DMS53 treated with DMSO at 0.1 percent for 48 hours (cell line): ENCODE data around the gene TMEM161A.
"Not testable (repeated sequence)": the region's sequence is repeated elsewhere in the genome, so short reads cannot be mapped to it uniquely, and the experiment has no call there.

Source experiments
- DNase-seq: peaks from one replicate; lab custom pipeline; 2025; ENCODE audit not compliant: unreplicated experiment; lab: John Stamatoyannopoulos, UW

The TMEM161A gene

DNA sequence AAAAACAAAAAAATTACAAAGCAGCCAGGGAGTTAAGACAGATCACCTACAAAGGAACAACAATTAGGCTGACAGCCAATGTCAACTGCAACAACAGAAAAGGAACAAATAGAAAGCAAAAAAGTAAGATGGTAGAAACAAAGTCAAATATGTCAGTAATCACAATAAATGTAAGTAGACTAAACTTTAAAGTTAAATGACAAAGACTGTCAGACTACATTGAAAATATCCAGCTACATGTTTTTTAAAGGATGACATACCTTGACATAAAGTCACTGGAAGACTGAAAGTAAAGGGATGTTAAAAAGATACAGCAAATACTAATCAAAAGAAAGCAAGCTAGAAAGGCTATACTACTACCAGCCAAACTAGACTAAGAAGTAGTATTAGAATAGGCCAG is 14.9 kb downstream of the TMEM161A start:
- no peak for DNase-seq

- no peak for DNase-seq
Measured at GRCh38 chr19:19122902-19123301, 15.4 kb downstream of the TMEM161A start.

- no peak for DNase-seq
Measured at GRCh38 chr19:19121371-19121770, 16.9 kb downstream of the TMEM161A start.

GRCh38 chr19:19120308-19121231 is 17.7 kb downstream of the TMEM161A start:
- DNase-seq: no peak

- no peak for DNase-seq
Measured at GRCh38 chr19:19119325-19120237, 18.7 kb downstream of the TMEM161A start.

- DNase-seq: no peak
Measured at GRCh38 chr19:19115954-19116353, 22.3 kb downstream of the TMEM161A start.

DNA sequence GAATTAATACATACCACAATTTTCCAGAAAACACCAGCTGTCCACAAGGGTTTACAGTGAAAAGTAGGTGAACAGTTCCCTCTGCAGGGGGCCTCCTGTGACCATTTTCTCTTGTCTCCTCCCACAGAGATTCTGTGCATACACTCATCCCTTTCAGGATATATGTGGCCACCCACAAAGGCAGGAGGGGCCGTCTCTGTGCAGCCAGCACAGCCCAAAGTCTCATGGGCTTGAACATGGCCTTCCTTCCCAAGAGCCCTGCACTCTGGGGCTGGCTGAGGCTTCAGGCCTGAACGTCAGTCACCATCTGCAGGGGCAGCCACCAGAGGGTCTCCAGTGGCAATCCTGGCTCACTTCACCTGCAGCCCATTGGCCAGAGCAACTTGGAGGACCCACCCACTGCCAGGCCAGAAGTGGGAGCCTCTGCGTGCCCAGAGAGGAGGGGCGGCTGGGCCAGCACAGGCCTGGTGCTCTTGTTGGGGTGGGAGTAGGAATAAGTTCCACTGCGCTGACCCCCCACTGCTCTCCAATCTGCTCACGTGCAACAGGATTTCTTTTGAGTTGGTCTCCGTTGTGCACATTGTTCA is 25.1 kb downstream of the TMEM161A start:
- DNase-seq: peak; percentile 7

DNA sequence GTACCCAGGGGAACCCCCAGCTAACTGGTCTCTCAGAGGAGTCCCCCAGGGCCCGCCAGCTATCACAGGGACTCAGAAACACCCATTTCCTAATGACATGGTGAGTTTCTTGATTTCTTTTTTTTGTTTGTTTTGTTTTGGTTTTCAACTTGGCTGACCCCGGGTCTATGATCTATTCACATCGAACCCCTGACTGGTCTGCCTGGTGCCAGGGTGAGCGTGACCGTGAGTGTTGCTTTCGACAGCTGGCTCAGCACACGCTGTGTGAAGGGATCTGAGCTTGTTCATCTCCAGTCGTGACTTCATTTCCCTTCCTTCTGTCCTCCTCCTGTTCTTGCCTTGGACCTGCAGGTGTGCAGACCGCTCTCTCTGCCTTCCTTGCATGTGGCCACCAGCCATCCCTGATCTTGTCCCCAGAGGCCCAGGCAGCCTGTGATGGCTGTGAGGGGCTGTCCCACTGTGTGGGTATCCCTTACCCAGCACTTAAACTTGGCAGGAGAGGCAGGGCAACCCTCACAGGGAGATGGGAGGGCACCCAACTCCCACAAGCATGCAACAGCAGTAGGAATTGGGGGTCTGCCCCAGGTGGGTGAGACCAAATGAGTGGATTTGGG is 26.2 kb downstream of the TMEM161A start:
- DNase-seq: no peak

GRCh38 chr19:19111136-19111835 is 27.0 kb downstream of the TMEM161A start:
- no peak for DNase-seq

DNA sequence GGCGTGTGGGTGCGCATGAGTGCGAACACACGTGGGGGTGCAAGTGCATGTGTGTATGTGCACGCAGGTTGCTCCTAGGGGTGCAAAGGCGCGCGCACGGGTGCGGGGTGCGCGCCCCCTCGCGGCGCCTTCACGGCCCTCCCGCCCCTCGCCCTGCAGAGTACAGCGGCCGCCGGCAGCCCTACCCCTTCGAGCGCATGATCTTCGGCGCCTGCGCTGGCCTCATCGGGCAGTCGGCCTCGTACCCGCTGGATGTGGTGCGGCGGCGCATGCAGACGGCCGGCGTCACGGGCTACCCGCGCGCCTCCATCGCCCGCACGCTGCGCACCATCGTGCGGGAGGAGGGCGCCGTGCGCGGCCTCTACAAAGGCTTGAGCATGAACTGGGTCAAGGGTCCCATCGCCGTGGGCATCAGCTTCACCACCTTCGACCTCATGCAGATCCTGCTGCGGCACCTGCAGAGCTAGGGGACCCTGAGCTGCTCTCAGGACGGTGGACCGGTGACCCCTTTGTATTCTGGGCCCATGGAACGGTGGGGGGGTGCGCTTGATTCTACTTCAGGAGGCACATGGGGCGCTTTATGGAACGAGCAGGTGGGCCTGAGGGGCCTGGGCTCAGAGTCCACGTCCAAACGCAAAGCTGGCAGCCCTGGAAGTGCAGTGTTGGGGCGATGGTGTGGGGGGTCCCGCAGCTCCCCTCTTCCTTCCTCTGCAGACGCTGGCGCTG is 27.7 kb downstream of the TMEM161A start:
- DNase-seq: peak; percentile 28

GRCh38 chr19:19109601-19110000 is 28.7 kb downstream of the TMEM161A start:
- DNase-seq: no peak

DNA sequence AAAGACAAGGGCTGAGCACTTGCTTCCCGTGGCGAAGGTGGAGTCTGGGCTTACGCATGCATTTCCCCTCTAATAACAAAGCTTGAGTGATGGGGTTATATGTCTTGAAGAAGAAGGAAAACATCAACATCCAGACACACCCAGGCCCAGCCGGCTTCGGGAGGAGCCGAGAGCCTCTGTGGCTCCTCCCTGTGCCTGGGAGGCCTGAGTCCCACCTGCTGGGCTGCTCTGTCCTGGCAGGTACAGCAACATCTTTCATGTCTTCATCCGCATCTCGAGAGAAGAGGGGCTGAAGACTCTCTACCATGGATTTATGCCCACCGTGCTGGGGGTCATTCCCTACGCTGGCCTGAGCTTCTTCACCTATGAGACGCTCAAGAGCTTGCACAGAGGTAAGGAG is 30.6 kb downstream of the TMEM161A start:
- DNase-seq: no peak

GRCh38 chr19:19106938-19107337 is 31.3 kb downstream of the TMEM161A start:
- not testable (repeated sequence) for DNase-seq

GRCh38 chr19:19106056-19106551 is 32.2 kb downstream of the TMEM161A start:
- DNase-seq: peak; percentile 25

- DNase-seq: peak; percentile 37
Measured at GRCh38 chr19:19105365-19106055, 32.8 kb downstream of the TMEM161A start.

- DNase-seq: no peak
Measured at GRCh38 chr19:19103167-19103566, 35.1 kb downstream of the TMEM161A start.

DNA sequence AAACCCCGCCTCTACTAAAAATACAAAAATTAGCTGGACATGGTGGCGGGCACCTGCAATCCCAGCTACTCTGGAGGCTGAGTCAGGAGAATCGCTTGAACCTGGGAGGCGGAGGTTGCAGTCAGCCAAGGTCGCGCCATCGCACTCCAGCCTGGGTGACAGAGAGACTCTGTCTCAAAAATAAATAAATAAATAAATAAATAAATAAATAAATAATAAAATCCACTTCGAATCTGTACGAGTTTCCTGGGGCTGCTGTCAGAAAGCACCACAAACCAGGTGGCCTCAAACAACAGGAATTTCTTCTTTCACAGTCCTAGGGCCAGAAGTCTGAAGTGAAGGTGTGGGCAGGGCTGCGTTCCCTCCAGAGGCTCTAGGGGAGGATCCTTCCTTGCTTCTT is 35.7 kb downstream of the TMEM161A start:
- not testable (repeated sequence) for DNase-seq

- no peak for DNase-seq
Measured at GRCh38 chr19:19101540-19101939, 36.7 kb downstream of the TMEM161A start.
